Endothelial cell of umbilical vein (primary cell): ENCODE results near the gene RRP1B. TPM values are rescaled to one million over a fixed set of nuclear protein-coding genes. Genes with fewer than 3 reads are reported as not detected.

Source experiments
- BruUV-seq: library from RNA; stranded (reverse); fragments of 400-500 nt; replicated peaks from 2 replicates; lab custom pipeline; 2021; lab: Mats Ljungman, UMichigan
- CTCF ChIA-PET: fragments of 300-600, 350-600 bp; sonication (Branson Sonifier 250); formaldehyde crosslinking; loops from one replicate; lab custom pipeline; 2021; ENCODE audit warnings: antibody characterized with exemption, inconsistent platforms; lab: Charles Lee
- POLR2A ChIA-PET: fragments of 300-600, 350-600 bp; sonication (Branson Sonifier 250); formaldehyde crosslinking; loops from one replicate; lab custom pipeline; 2021; ENCODE audit warnings: antibody characterized with exemption, inconsistent platforms; lab: Charles Lee
- DNase-seq: peaks from one replicate; pipeline ENCODE4 v3.0.0-alpha.2; 2011; ENCODE audit warnings: low read depth, low spot score
- FAIRE-seq: peaks from 2 replicates; lab custom pipeline; 2011; peaks lifted over from hg19 to GRCh38; lab: Jason Lieb, UNC
- H2AFZ ChIP-seq: 2 replicates; pipeline ENCODE4 v1.6.0; 2012; ENCODE audit warnings: low read depth, low read length, control low read depth, inconsistent platforms
- H3K27ac ChIP-seq: 2 replicates; pipeline ENCODE4 v1.5.1; 2011; ENCODE audit warnings: low read depth, mild to moderate bottlenecking, control low read depth, low read length, moderate library complexity; ENCODE audit not compliant: insufficient read depth
- H3K27me3 ChIP-seq, 2 experiments: 2 replicates each; pipeline versions ENCODE4 v1.6.0 to v1.6.1; 2011; ENCODE audit warnings: low read length in 2 of 2, mixed read lengths in 1 of 2; ENCODE audit not compliant: control insufficient read depth in 2 of 2, insufficient read depth in 2 of 2
- H3K36me3 ChIP-seq, 2 experiments: 2 replicates in 1 of 2; 3 replicates in 1 of 2; pipeline ENCODE4 v1.5.1; 2011; ENCODE audit warnings: low read length in 2 of 2, mild to moderate bottlenecking in 1 of 2, moderate library complexity in 1 of 2; ENCODE audit not compliant: control insufficient read depth in 2 of 2, insufficient read depth in 2 of 2; ENCODE audit errors: extremely low read depth in 1 of 2
- H3K4me1 ChIP-seq: 3 replicates; pipeline ENCODE4 v1.5.1; 2011; ENCODE audit warnings: mild to moderate bottlenecking, low read length; ENCODE audit not compliant: control insufficient read depth, insufficient read depth; ENCODE audit errors: extremely low read depth
- H3K4me2 ChIP-seq: 2 replicates; pipeline ENCODE4 v1.6.1; 2011; ENCODE audit warnings: low read length, control low read depth, mixed read lengths; ENCODE audit not compliant: insufficient read depth
- H3K4me3 ChIP-seq, 3 experiments: fragments of 200-600 bp in 1 of 3; sonication (generic), shearing (Covaris generic) in 1 of 3; replicated peaks in 1 of 3; 2 replicates each; pipeline ENCODE4 v1.5.1; 2011 to 2016; ENCODE audit warnings: control low read depth in 3 of 3, low read length in 3 of 3, mild to moderate bottlenecking in 2 of 3, inconsistent platforms in 1 of 3, low read depth in 1 of 3, moderate library complexity in 1 of 3; ENCODE audit not compliant: insufficient read depth in 1 of 3
- H3K79me2 ChIP-seq: 2 replicates; pipeline ENCODE4 v1.6.0; 2012; ENCODE audit warnings: low read length, inconsistent platforms; ENCODE audit not compliant: control insufficient read depth, insufficient read depth
- H3K9ac ChIP-seq: replicated peaks from 2 replicates; pipeline ENCODE3; 2011; ENCODE audit warnings: low read length, control low read depth; ENCODE audit not compliant: insufficient read depth; ENCODE audit errors: extremely low read depth
- H3K9me1 ChIP-seq: replicated peaks from 3 replicates; pipeline ENCODE4 v1.6.0; 2011; ENCODE audit warnings: mild to moderate bottlenecking, low read length; ENCODE audit not compliant: control insufficient read depth, insufficient read depth; ENCODE audit errors: extremely low read depth
- H3K9me3 ChIP-seq: replicated peaks from 2 replicates; pipeline ENCODE4 v1.5.1; 2012; ENCODE audit warnings: low read length, inconsistent platforms; ENCODE audit not compliant: control insufficient read depth, insufficient read depth
- H4K20me1 ChIP-seq: replicated peaks from 2 replicates; pipeline ENCODE3; 2011; ENCODE audit warnings: mild to moderate bottlenecking, low read length; ENCODE audit not compliant: control insufficient read depth, insufficient read depth; ENCODE audit errors: extremely low read depth
- EZH2 ChIP-seq: IDR thresholded peaks from 2 replicates; pipeline ENCODE4 v1.6.1; 2012; ENCODE audit warnings: borderline replicate concordance, low read depth, mild to moderate bottlenecking, moderate library complexity, low read length, inconsistent platforms; ENCODE audit not compliant: severe bottlenecking
- FOS ChIP-seq: IDR thresholded peaks from 2 replicates; pipeline ENCODE4 v1.6.1; 2011; ENCODE audit warnings: mild to moderate bottlenecking, low read length, moderate library complexity, borderline replicate concordance; ENCODE audit not compliant: insufficient read depth
- GATA2 ChIP-seq: IDR thresholded peaks from 2 replicates; pipeline ENCODE4 v1.7.0; 2011; ENCODE audit warnings: low read depth, mild to moderate bottlenecking, moderate library complexity, mixed read lengths, low read length; ENCODE audit not compliant: insufficient read length, insufficient read depth
- JUN ChIP-seq: IDR thresholded peaks from 2 replicates; pipeline ENCODE4 v1.6.1; 2011; ENCODE audit warnings: borderline replicate concordance, low read depth; ENCODE audit not compliant: insufficient read length, insufficient read depth
- POLR2A ChIP-seq: IDR thresholded peaks from 2 replicates; pipeline ENCODE4 v1.6.1; 2012; ENCODE audit warnings: low read depth, mild to moderate bottlenecking, control low read depth, low read length
- POLR2AphosphoS5 ChIP-seq: IDR thresholded peaks from 2 replicates; pipeline ENCODE4 v1.6.1; 2012; ENCODE audit warnings: low read depth, mild to moderate bottlenecking, control low read depth, low read length, moderate library complexity; ENCODE audit not compliant: insufficient read depth
- dilution Hi-C: fragments of 300-500 bp; cut with MboI; formaldehyde crosslinking; loops from one replicate; pipeline ENCODE4 v1.15.0; 2019; ENCODE audit warnings: low sequenced_read_pairs; ENCODE audit not compliant: extremely low pct_ligation_motif_present
- intact Hi-C: fragments of 100-400 bp; cut with micrococcal nuclease; formaldehyde crosslinking; loops from one replicate; pipeline ENCODE4 v1.10.0; 2022
- microRNA-seq: library from miRNA; unstranded; fragments of <30 nt; microRNA quantifications from one replicate; pipeline ENCODE4 v1.2.0, GENCODE V29; 2021; ENCODE audit warnings: borderline number of aligned reads, borderline replicate concordance
- polyA plus RNA-seq, 4 experiments: library from polyadenylated mRNA; depleted of rRNA in 3 of 4; stranded (reverse) in 3 of 4; unstranded in 1 of 4; fragments of >200 nt; gene quantifications; 2 replicates each; pipeline versions ENCODE4 v1.2.1 to v1.2.3, GENCODE V29; 2011 to 2012; ENCODE audit warnings: missing spikeins in 1 of 4
- small RNA-seq: library from RNA; depleted of rRNA; stranded (forward); fragments of <200 nt; gene quantifications from one replicate; pipeline ENCODE3, GENCODE V24; 2012; ENCODE audit warnings: low replicate concordance, low read depth; ENCODE audit not compliant: insufficient read depth, insufficient read length
- total RNA-seq: library from RNA; stranded (reverse); gene quantifications from 2 replicates; pipeline ENCODE4 v1.2.3, GENCODE V29; 2021
- TF ChIP-seq, protein P1 (sequence below): IDR thresholded peaks from 2 replicates; pipeline ENCODE4 v1.6.1; 2011; ENCODE audit not compliant: insufficient read depth, insufficient read length
- TF ChIP-seq, protein P2 (sequence below), 2 donors: IDR thresholded peaks; 1 replicate in 1 of 2; 2 replicates in 1 of 2; pipeline ENCODE4 v1.5.1; 2011; ENCODE audit warnings: low read length in 2 of 2, mild to moderate bottlenecking in 2 of 2, moderate library complexity in 2 of 2, control low read depth in 1 of 2, inconsistent platforms in 1 of 2, low read depth in 1 of 2; ENCODE audit not compliant: insufficient read depth in 1 of 2; ENCODE audit errors: extremely low read depth in 1 of 2

Gene RRP1B
- total and polyA plus RNA-seq, 2 donors (not counting 3 experiments of a cell fraction or from before 2014, with no cell fraction given), result 13.0 to 39.9 TPM

DNA sequence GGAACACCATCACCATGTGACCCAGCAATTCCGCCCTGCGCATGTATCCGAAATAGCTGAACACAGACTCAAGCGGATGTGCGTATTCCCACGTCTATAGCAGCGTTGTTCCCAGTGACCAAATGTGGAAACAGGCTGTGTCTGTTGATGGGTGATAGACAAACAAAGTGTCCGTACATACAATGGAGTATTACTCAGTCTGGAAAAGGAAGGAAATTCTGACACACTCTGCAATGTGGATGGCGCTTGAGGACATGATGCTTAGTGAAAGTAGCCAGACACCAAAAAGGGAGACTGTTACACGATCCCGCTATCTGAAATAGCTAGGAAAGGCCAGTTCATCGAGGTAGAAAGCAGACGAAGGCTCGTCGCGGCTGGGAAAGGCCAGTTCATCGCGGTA lies 85.4 kb downstream of the RRP1B start:
- BruUV-seq, result no TSS peak

More for the DNA sequence above, 85.4 kb downstream of the RRP1B start:
- H3K4me3 ChIP-seq, result no peak overlapping the region
- dilution Hi-C loops, result no loop called here
- no peaks in the 10 kb centered on the region for H4K20me1 ChIP-seq
- no peak overlapping the region for H3K27ac ChIP-seq
- no peak overlapping the region for H2AFZ ChIP-seq
- H3K9me3 ChIP-seq, result no peaks in the 10 kb centered on the region
- no peaks in the 10 kb centered on the region for H3K4me1 ChIP-seq
- peaks cover 0 to 5% of the 10 kb centered on the region in 2 experiments for H3K36me3 ChIP-seq
- TF ChIP-seq EZH2 (no peak), GATA2 (no peak), POLR2AphosphoS5 (no peak), JUN (no peak), FOS (no peak), POLR2A (no peak)
- TF ChIP-seq, protein P1, sequence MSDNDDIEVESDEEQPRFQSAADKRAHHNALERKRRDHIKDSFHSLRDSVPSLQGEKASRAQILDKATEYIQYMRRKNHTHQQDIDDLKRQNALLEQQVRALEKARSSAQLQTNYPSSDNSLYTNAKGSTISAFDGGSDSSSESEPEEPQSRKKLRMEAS, result no peak
- TF ChIP-seq, protein P2, sequence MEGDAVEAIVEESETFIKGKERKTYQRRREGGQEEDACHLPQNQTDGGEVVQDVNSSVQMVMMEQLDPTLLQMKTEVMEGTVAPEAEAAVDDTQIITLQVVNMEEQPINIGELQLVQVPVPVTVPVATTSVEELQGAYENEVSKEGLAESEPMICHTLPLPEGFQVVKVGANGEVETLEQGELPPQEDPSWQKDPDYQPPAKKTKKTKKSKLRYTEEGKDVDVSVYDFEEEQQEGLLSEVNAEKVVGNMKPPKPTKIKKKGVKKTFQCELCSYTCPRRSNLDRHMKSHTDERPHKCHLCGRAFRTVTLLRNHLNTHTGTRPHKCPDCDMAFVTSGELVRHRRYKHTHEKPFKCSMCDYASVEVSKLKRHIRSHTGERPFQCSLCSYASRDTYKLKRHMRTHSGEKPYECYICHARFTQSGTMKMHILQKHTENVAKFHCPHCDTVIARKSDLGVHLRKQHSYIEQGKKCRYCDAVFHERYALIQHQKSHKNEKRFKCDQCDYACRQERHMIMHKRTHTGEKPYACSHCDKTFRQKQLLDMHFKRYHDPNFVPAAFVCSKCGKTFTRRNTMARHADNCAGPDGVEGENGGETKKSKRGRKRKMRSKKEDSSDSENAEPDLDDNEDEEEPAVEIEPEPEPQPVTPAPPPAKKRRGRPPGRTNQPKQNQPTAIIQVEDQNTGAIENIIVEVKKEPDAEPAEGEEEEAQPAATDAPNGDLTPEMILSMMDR (IDR thresholded peaks at IDR 0.05; ENCODE audit: extremely low read depth in 1 of 2, insufficient read depth in 1 of 2, low read depth in 1 of 2, low read length in 2 of 2), result no peak
- no peak overlapping the region for H3K9ac ChIP-seq
- no peaks in the 10 kb centered on the region for H3K27me3 ChIP-seq
- H3K9me1 ChIP-seq, result no peaks in the 10 kb centered on the region
- intact Hi-C loops, result no loop called here
- ChIA-PET POLR2A (no interaction called here), CTCF (no interaction called here)
- no peak overlapping the region for H3K4me2 ChIP-seq
- DNase-seq, result no peak
- no peaks in the 10 kb centered on the region for H3K79me2 ChIP-seq
- no peak for FAIRE-seq

Small RNAs within 50 kb of the gene (microRNA-seq; reads per million reads assigned to microRNA genes)
- gene MIR6070, result not detected

Small RNAs within 50 kb of the gene (small RNA-seq; reads per million reads assigned to genes)
- gene MIR6070, result not detected

Other genes with a start within 250 kb of the RRP1B start
- 3.3 and 8.0 TPM in 2 replicates for gene SIK1, start 232.4 kb upstream of the RRP1B start, total RNA-seq
- 0.56 and 0.59 TPM in 2 replicates for gene SIK1, start 232.4 kb upstream of the RRP1B start, polyA plus RNA-seq
- gene HSF2BP, start 72 bp upstream of the RRP1B start, total RNA-seq, result 0.55 and 0.67 TPM in 2 replicates
- 0.37 and 0.41 TPM in 2 replicates for gene HSF2BP, start 72 bp upstream of the RRP1B start, polyA plus RNA-seq
- 59.1 and 60.2 TPM in 2 replicates for gene PDXK, start 59.6 kb downstream of the RRP1B start, total RNA-seq
- 44.2 and 47.5 TPM in 2 replicates for gene PDXK, start 59.6 kb downstream of the RRP1B start, polyA plus RNA-seq
- gene CSTB, start 116.7 kb downstream of the RRP1B start, total RNA-seq, result 65.8 and 69.2 TPM in 2 replicates
- 83.7 and 109 TPM in 2 replicates for gene CSTB, start 116.7 kb downstream of the RRP1B start, polyA plus RNA-seq
- 35.0 and 36.3 TPM in 2 replicates for gene RRP1, start 130.0 kb downstream of the RRP1B start, total RNA-seq
- gene RRP1, start 130.0 kb downstream of the RRP1B start, polyA plus RNA-seq, result 11.2 and 15.2 TPM in 2 replicates
- 71.8 and 76.7 TPM in 2 replicates for gene AGPAT3, start 205.7 kb downstream of the RRP1B start, total RNA-seq
- gene AGPAT3, start 205.7 kb downstream of the RRP1B start, polyA plus RNA-seq, result 36.8 and 39.9 TPM in 2 replicates